ENCODE results near the gene GAL3ST2.
"Not testable (repeated sequence)": the region's sequence is repeated elsewhere in the genome, so short reads cannot be mapped to it uniquely, and the experiment has no call there.

- TF ChIP-seq, protein P1, sequence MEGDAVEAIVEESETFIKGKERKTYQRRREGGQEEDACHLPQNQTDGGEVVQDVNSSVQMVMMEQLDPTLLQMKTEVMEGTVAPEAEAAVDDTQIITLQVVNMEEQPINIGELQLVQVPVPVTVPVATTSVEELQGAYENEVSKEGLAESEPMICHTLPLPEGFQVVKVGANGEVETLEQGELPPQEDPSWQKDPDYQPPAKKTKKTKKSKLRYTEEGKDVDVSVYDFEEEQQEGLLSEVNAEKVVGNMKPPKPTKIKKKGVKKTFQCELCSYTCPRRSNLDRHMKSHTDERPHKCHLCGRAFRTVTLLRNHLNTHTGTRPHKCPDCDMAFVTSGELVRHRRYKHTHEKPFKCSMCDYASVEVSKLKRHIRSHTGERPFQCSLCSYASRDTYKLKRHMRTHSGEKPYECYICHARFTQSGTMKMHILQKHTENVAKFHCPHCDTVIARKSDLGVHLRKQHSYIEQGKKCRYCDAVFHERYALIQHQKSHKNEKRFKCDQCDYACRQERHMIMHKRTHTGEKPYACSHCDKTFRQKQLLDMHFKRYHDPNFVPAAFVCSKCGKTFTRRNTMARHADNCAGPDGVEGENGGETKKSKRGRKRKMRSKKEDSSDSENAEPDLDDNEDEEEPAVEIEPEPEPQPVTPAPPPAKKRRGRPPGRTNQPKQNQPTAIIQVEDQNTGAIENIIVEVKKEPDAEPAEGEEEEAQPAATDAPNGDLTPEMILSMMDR (IDR thresholded peaks at IDR 0.05): not testable (repeated sequence)
- not testable (repeated sequence) for TF ChIP-seq POLR2A (IDR thresholded peaks at IDR 0.05)
Measured at GRCh38 chr2:241823531-241824437, 47.2 kb downstream of the GAL3ST2 start.

All from uterus (tissue), 2 donors.